Globus pallidus (tissue), 1 donor: ENCODE measurements around the gene EXOC2.
A peak's percentile ranks its signal among the peaks of the same experiment; 100 is the strongest.
"Not testable (repeated sequence)": the region's sequence is repeated elsewhere in the genome, so short reads cannot be mapped to it uniquely, and the experiment has no call there.

Source experiments
- DNase-seq: peaks from one replicate; pipeline ENCODE4 v3.0.0-alpha.2; 2015; ENCODE audit warnings: low spot score

EXOC2 gene

DNA sequence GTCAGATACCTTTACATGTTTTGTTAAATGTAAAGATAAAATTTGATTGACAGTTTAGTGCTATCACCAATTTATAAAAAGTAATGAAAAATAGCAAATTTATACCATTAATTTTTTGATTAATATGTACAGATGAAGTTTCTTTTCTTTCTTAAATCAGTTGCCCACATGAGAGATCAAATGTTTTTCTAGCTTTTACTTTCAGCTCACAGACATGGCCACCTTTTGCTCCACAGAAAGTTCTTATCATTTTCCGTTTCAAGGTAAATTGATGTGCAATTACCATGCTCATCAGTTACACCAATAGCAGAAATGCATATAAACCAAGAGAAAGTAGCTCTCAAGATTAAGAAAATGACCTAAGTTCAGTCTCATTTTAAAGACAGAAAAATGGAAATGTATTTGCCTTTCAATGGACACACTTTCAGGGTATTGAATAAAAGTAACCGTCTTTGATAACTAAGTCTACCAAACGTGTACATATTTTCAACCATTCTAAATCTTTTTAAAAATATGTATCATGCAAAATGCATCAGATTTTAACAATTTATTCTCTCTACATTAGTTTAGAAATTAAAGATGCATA is 16.6 kb upstream of the EXOC2 start:
- DNase-seq: no peak

DNA sequence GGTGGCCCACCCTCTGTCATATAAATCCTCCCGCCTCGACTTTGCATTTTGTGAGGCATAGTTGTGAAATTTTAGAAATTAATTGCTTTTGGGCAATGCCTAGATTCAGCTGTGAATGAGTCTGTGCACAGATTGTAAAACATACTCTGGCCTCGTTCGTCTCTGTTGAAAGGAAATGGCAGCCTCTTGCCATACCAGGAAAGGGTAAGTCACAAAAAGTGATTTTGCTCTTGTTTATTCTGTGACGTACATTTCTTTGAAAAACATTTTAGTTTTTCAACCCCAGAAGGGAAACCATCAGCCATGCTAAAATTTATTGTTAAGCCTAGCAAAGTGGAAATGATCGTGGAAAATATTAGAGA is 15.3 kb upstream of the EXOC2 start:
- no peak for DNase-seq

DNA sequence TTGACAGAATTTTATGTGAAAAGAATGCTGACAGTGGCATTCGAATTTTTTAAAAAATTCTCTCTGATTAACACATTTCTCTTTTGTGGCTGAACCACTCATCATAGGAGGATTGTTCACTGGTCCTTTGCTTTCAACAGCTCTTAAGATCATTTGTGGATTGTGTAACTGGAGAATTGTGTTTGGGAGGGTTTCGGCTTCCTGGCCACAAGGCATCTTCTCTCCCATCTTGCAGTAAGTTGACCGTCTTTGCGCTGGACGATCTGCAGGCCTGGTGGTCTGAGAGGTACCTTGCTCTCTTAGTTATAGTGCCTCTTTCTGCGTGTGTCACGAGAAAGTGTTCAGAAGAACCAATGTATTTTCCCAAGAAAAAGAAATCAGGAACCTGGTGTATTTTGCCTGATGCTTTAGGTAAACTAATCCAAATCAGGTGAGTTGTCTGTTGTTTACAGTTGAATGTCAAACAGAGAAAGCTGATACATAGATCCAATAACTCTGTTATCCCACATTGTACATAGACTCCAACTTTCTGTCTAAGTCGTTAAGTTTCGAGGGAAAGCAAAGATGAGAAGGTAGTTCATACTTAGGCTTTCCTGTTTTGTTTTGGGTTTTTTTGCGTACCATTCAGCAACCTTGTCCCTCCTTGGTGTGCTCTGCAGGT is 14.8 kb upstream of the EXOC2 start:
- no peak for DNase-seq

DNA sequence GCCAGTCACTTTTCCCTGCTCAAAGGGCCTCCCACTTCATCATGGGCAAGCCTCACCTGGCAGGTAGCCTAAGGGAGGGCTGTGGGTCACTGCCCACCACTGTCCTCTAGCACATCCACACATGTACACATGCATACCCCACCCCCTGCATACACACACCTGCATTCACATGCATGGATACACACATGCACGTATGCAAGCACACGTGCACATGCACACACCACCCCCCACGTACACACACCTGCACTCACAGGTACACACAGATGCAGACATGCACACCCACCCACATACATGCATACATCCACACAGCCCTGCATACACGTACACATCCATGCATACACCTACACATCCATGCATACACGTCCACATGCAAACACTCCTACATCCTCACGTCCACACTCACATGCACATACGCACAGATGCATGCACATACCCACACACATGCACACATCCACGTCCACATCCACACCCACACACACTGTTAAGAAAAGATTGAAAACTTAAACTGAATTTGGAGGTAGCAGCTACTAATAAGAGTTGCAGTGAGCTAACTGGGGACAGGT is 14.0 kb upstream of the EXOC2 start:
- DNase-seq: no peak

DNA sequence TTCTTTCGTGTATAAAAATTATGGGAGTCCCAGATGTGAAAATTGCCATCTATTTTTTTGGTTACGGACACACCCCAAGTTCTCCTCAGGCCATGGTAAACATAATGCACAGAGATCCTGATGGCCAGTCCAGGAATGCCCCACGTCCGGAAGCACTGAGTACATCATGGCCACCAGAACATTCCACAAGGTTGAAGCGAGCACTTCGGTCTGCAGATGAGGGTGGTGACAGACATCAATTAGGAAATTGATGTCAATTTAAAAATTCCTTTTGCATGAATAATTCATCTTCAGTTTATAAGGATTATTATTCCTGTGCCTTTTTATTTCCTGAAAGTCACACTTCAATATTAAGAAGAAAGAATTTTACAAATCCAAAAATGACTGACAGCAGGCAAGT is 13.2 kb upstream of the EXOC2 start:
- no peak for DNase-seq

DNA sequence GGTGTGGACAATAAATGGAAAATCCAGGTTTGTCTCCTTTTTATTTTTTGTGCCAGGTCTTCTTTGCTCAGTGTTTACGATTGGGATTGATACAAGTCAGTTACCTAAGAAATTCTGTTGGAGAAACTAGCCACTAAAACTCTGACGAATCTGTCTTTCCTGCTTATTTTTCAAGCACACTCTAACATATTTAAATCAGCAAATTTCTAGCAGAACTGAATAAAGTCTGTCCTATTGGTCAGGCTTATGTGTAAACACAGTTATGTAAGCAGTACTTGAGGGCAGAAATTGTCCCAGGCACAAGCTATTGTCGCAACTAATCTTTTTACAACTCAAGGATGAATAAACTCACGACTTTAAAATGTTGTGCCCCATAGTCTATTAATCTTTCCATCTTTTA is 12.1 kb upstream of the EXOC2 start:
- DNase-seq: no peak

DNA sequence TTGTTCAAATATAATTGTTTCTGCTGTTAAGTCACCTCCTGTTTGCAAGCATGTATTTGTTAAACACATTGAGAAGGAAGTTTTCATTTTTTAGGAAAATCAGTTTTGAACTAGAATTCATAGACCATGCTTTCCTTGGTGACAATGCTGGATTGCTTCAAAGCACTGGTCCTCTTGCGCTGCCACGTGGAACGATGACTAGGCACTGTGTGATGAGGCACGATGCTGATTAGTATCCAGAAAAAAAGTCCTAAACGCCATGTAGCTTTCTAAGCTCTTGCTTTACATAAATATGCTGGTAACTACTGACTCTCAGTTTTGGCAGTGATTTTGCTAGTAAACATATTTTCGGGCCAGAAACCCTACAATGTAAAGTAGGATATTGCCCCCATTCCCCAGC is 11.1 kb upstream of the EXOC2 start:
- no peak for DNase-seq

DNA sequence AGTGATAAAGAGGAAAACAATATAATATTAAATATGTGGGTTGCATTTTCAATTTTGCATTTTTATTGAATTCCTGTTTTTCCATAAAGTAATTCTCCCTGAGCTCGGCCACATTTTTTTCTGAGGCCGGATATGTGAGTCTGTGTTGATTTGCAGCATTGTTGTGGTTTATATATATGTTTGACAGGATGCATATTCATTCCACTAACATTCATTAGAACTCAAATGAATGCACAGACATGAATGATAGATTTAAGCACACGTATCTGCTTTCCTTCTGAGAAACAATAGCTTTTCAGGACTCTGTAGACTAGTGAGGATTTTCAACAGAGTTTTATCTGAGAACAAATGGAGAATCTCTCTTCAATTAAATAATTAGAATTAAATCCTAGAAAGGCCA is 10.6 kb upstream of the EXOC2 start:
- DNase-seq: no peak

DNA sequence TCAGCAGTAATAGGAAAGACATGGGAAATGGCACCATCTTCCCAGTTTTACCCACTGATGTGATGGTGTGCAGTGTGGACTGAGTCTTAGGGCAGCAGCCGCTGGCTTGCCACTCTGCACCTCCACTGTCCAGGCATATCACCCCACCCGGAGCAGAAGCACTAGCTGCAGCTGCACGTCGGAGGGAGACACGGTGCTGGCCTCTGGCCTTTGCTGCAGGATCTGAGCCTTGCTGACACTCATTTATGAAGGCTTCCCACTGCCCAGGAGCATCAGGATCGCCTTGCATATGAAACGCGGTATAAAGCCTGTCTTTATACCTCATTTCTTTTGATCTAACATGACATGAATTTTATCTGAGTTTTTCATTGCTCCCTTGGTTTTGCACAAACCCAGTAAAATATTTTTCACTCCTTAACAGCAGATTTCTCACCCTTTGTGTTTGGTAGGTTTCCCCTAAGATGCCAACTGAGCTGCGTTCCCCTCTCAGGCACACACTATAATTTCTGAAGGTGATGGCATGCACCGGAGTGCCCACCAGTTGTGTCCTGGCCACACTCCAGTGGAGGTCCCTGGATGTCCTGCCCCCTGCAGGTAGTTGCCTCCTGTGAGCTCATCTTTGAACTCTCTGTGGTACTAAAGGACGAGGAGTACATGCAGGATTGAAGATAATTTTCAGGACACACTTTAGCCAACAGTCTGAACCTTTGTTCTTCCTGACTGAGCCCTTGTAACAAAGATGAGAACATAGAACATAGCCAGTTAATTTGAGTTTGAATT is 9.0 kb upstream of the EXOC2 start:
- DNase-seq: no peak

DNA sequence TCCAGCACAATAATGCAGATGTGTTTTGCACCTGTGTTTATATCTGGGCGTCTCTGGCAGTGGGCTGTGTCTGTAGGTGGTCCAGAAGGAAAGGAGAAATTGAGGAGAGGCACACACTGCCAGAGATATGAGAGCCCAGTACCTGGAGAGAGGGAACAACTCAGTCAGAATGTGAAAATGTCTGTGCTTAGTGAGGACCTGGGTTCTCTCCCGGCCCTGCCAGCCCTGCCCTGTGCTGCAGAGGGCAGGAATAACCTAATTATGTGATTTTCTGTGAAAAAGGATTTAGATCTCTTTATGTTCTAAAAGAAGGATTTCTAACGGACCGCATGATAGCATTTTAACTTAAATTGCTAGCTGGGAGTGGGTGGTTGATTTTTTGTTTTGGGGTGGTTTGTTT is 8.3 kb upstream of the EXOC2 start:
- no peak for DNase-seq

DNA sequence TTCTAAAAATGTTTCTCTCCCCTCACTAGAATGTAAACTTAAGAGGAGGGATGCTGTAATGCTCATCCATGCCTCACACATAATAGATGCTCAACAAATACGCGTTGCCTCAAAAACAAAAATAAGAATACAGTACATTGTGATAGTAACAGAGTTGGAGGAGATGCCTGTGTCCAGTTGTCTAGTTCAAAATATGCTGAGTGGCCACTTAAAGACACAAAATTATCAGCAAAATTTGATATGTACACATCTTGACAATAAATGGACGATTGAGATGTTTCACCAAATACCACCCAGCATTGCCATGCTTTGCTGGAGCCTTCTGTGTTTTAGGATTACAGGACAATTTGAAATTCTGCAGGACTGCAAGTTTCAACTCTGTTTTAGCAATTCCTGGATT is 7.6 kb upstream of the EXOC2 start:
- no peak for DNase-seq

DNA sequence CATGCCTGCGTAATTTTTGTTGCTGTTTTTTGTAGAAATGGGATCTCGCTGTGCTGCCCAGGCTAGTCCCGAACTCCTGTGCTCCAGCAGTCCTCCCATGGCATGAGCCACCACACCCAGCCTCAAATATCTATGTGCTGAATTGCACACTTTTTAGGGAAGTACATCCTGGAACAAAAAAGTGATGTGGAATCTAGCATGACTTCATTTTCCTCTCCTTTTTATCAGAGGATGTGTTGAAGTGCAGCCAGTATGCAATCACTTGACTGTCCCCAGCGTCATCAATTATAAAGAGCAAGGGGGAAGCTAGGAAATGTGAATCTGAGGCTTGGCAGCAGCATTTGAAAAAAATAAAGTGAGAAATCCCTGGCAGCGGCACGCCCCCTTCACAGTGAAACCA is 6.4 kb upstream of the EXOC2 start:
- no peak for DNase-seq

DNA sequence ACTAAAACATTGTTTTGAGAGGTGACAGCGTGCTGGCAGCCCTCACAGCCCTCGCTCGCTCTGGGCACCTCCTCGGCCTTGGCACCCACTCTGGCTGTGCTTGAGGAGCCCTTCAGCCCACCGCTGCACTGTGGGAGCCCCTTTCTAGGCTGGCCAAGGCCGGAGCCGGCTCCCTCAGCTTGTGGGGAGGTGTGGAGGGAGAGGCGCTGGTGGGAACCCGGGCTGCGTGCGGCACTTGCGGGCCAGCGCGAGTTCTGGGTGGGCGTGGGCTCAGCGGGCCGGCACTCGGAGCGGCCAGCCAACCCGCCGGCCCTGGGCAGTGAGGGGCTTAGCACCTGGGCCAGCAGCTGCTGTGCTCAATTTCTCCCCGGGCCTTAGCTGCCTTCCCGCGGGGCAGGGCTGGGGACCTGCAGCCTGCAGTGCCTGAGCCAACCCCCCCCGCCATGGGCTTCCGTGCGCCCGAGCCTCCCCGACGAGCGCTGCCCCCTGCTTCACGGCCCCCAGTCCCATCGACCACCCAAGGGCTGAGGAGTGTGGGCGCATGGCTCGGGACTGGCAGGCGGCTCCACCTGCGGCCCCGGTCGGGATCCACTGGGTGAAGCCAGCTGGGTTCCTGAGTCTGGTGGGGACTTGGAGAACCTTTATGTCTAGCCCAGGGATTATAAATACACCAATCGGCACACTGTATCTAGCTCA is 1.6 kb upstream of the EXOC2 start:
- DNase-seq: not testable (repeated sequence)

DNA sequence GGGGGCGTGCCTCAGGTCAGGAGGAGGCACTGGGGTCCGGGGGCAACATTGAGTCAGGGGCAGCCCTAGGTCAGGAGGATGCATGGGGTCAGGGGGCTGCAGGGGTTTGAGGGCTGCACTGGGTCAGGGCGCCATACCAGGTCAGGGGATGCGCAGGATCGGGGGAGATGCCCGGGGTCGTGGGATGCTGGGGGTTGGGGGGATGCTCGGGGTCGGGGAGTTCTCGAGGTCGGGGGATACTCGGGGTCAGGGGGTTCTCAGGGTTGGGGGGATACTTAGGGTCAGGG is 727 bp upstream of the EXOC2 start:
- no peak for DNase-seq

DNA sequence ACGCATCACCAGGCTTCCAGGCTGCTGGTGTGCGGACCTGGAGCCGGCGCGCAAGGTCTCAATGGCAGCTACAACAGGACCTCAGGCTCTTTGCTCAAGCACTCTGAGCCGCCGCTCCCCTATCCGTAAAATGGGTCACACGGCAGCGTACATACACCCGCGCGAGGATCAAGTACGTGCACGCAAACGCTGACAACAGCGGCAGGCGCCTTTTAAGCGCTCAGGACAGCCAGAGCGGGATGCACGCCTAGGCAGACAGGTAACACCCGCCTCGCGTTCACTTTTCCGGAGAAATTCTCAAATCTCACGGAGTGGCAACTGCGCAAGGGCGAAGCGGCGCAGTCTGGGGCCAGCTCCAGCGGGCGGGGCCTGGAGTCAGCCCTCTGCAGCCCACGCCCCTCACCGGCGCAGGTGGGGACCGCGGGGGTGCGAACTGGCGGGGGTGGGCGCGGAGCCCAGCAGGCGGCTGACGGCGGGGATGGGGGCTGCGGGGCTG is 535 bp downstream of the EXOC2 start:
- peak; percentile 18 for DNase-seq

DNA sequence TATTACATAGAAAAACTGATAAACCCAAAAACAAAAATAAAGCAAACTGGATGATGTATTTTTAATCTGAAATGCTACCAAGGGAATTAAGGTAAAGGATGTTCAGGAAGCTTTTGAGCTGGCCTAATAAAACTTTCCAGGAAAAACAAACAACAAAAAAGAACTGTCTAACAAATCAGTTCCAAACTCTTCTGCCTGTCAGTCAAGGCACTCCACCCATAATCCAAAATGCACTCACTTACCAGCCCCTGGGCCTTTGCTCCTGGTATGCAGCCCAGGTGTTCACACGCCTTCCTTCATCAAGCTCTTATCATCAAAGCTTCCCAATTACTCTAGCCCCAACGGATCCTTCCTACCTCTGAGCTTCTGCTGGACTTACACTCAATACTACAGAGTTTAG is 3.7 kb downstream of the EXOC2 start:
- no peak for DNase-seq

DNA sequence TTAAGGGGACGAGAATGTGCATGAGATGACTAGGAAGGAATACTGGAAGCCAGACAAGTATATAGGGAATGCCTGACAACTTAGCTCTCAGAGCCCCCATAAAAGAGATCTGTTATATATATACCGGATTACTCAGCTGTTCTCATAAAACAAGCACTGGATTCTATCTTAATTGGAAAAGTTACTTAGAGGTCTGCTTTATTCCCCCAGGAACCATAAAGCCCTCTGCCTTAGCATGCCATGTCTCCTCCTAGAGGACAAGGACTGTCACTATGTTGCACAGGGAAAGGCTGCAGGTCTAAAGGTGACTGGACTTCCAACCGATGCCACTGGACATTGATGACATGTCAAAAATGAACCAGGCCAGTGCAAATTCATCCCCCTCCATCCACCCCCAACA is 6.4 kb downstream of the EXOC2 start:
- DNase-seq: no peak

DNA sequence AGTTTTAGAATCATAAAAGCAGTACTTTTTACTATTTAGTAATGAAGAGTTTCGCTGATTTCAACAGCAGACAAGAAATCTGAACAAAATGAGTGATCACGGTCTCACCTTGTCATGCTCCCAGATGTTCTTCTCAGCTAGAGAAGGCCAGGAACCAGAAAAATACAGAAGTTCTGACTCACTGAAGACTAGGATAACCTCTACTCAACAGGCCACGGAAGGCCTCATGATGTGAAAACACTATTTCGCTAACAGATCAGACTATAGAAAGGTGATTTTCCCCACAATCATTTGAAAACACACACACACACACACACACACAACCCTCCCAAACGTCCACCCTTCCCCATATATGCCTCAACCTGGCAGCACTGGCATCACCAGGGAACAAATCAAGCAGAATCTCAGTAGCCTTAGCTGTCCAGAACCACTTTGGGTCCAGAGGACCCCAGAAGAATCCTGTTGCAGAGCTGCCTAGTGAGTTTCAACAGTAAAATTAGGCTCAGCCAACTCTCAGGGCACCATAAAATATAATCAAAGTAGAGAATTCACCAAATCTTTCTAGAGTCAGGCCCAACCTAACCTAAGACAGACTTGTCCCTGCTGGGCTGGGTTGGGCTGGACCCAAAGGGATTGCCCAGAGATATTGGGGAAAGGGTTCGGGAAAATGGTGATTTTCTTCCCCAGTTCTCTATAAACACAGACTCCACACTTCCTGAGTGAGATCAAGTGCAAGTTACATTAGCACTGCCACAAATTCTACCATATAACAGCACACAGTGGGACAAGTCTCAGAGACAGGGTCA is 7.9 kb downstream of the EXOC2 start:
- no peak for DNase-seq

DNA sequence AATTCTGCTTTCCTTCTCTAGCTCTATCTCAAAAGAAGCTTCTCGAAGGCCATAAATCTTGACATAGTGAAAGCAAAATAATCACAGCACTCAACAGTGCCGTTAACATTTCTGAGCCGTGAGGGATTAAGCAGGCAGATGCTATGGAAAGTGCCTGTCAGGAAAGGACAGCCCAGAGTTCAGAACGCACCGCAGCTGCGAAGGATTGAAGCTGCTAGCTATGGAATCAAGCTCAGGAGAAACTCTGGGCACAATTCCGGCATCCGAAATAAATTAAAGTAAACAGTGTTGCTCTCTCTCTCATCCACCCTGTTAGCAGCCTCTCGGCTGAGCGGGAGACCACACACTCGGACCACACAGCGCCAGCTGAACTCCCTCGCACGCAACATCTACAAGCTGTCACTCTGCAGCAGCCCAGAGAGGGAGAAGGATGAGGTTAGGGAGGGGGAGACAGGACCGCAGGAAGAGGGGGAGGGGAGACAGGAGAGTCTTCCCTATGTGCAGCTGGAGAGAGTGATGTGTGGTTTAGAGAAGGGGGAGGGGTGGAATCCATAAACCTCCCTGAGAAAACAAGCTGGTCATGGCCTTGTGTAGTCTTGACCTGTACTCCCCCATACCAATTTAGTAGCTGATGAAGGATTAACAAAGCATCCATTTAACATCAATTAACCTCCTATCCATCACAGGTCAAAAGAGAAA is 9.0 kb downstream of the EXOC2 start:
- DNase-seq: no peak

DNA sequence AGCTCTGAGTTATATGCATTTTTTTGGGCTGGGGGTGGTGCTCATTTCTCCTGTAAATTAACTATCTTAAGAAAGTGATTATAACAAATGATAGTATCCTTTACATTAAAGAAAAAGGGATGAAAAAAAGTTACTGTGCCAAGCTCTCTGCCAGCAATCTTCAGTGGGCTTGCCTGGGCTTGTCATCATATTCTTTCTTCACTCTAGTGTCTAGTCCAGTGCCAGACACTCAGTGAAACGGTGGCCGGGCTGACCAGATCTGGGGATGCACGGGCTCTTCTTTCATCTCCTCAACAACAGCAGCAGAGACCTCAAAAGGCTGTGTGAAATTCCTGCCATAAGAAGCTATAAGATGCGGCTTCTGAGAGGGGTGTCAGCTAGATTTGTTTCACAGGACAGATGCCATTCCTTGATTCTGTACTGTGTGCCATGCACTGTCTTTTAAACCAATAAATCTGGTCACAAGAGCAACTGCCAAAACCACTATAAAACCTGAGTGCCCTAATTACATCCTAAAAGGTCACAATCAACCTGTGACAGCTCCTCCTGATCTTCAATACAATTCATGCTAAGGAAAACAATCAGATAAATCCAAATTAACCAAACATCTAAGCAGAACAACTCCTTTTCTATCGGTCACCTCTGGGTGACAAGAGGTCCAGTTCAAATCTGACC is 12.1 kb downstream of the EXOC2 start:
- DNase-seq: no peak

DNA sequence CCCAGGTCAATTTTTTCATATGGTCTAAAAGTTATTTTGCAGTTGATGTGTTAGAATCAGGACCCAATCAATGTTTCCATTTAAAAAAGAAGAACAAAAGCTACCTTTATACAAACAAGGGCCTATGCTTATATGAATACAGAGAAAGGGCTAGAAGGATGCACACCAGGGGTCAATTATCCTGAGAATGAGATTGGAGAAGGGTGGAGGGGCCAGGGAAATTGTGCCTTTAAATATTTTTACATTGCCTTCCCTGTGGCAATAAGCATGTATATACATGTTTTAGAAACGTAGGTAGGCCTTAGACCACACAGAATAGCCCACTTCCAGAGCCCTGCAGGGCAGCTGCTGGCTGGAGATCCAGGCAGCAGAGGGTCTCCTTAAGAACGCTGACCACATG is 12.7 kb downstream of the EXOC2 start:
- DNase-seq: no peak
